K562 (cell line): ENCODE results near the gene HAPSTR1. TPM values are rescaled to one million over a fixed set of nuclear protein-coding genes. Genes with fewer than 3 reads are reported as not detected.

ENCODE experiments used
- ATAC-seq: fragments of 200-7000 bp; cut with Tn5 transposase; 3 replicates; pipeline ENCODE4 v1.9.1; 2020; ENCODE audit warnings: moderate library complexity
- BruUV-seq: library from RNA; stranded (reverse); fragments of 400-500 nt; replicated peaks from 2 replicates; lab custom pipeline; 2021; lab: Mats Ljungman, UMichigan
- CTCF ChIA-PET: fragments of 300-600 bp; formaldehyde crosslinking; extraction: SDS; loops from one replicate; lab custom pipeline; 2021; ENCODE audit warnings: low intra/inter-chr PET ratio; lab: Yijun Ruan, JAX
- POLR2A ChIA-PET: fragments of 300-600, 350-650 bp; sonication (Branson Sonifier 250); formaldehyde crosslinking; extraction: SDS; loops from one replicate; lab custom pipeline; 2021; ENCODE audit warnings: antibody characterized with exemption, inconsistent platforms; lab: Yijun Ruan, JAX
- DNase-seq, 4 experiments: peaks; one replicate each; pipeline versions ENCODE4 v3.0.0 to v3.0.0-alpha.2; 2011 to 2018; ENCODE audit warnings: low spot score in 3 of 4, mixed read lengths in 3 of 4; ENCODE audit errors: extremely low read depth in 1 of 4
- FAIRE-seq: peaks from 2 replicates; lab custom pipeline; 2011; peaks lifted over from hg19 to GRCh38; lab: Jason Lieb, UNC
- H2AFZ ChIP-seq: 2 replicates; pipeline ENCODE4 v1.6.0; 2011; ENCODE audit warnings: low read depth, low read length, control low read depth, inconsistent platforms
- H3K27ac ChIP-seq: fragments of 200-600 bp; 3 replicates; pipeline ENCODE4 v1.8.0; 2011; ENCODE audit warnings: low read depth, mild to moderate bottlenecking, control low read depth, inconsistent platforms, low read length, moderate library complexity, mixed read lengths; ENCODE audit errors: extremely low read depth
- H3K27me3 ChIP-seq, 2 experiments: fragments of 300-600 bp in 1 of 2; 2 replicates in 1 of 2; 3 replicates in 1 of 2; pipeline versions ENCODE4 v1.6.0 to v1.8.0; 2011; ENCODE audit warnings: inconsistent platforms in 2 of 2, low read length in 2 of 2, mild to moderate bottlenecking in 1 of 2, mixed read lengths in 1 of 2, moderate library complexity in 1 of 2; ENCODE audit not compliant: control insufficient read depth in 2 of 2, insufficient read depth in 2 of 2
- H3K36me3 ChIP-seq: fragments of 300-600 bp; 3 replicates; pipeline ENCODE4 v1.8.0; 2011; ENCODE audit warnings: mild to moderate bottlenecking, low read length, inconsistent platforms; ENCODE audit not compliant: control insufficient read depth, insufficient read depth
- H3K4me1 ChIP-seq, 2 experiments: fragments of 200-600 bp in 1 of 2; replicated peaks in 1 of 2; 2 replicates in 1 of 2; 3 replicates in 1 of 2; pipeline versions ENCODE4 v1.5.1 to v1.8.0; 2011; ENCODE audit warnings: inconsistent platforms in 2 of 2, low read length in 2 of 2, mild to moderate bottlenecking in 1 of 2, mixed read lengths in 1 of 2, moderate library complexity in 1 of 2; ENCODE audit not compliant: control insufficient read depth in 2 of 2, insufficient read depth in 2 of 2
- H3K4me2 ChIP-seq: 2 replicates; pipeline ENCODE4 v1.6.1; 2011; ENCODE audit warnings: low read length, control low read depth, inconsistent platforms, mixed read lengths; ENCODE audit not compliant: insufficient read depth
- H3K4me3 ChIP-seq: fragments of 200-600 bp; sonication (generic), shearing (Covaris generic); 2 replicates; pipeline ENCODE4 v1.5.1; 2016; ENCODE audit warnings: control low read depth, inconsistent platforms
- H3K79me2 ChIP-seq: fragments of 200-600 bp; 3 replicates; pipeline ENCODE4 v1.8.0; 2011; ENCODE audit warnings: low read length, inconsistent platforms; ENCODE audit not compliant: control insufficient read depth, insufficient read depth
- H3K9ac ChIP-seq, 2 experiments: 2 replicates each; pipeline versions ENCODE4 v1.6.0 to v1.6.1; 2011; ENCODE audit warnings: low read depth in 2 of 2, low read length in 2 of 2, control low read depth in 1 of 2, inconsistent platforms in 1 of 2, mild to moderate bottlenecking in 1 of 2, mixed read lengths in 1 of 2; ENCODE audit not compliant: insufficient read depth in 1 of 2
- H3K9me1 ChIP-seq: one replicate; pipeline ENCODE4 v1.6.0; 2011; ENCODE audit warnings: inconsistent platforms, mild to moderate bottlenecking, low read length, moderate library complexity; ENCODE audit not compliant: control insufficient read depth, insufficient read depth
- H3K9me3 ChIP-seq: replicated peaks from 2 replicates; pipeline ENCODE4 v1.5.1; 2011; ENCODE audit warnings: low read depth, low read length, inconsistent platforms; ENCODE audit not compliant: control insufficient read depth, insufficient read depth
- H4K20me1 ChIP-seq: replicated peaks from 2 replicates; pipeline ENCODE4 v1.6.1; 2011; ENCODE audit warnings: low read length, inconsistent platforms, mixed read lengths; ENCODE audit not compliant: control insufficient read depth, insufficient read depth
- ATF3 ChIP-seq, 2 experiments: fragments of 450-650 bp in 1 of 2; sonication (generic) in 1 of 2; formaldehyde crosslinking in 1 of 2; IDR thresholded peaks in 1 of 2; conservative IDR thresholded peaks in 1 of 2; 2 replicates each; pipeline versions ENCODE4 v1.6.1 to v1.8.1; 2016 to 2023; ENCODE audit warnings: mild to moderate bottlenecking in 2 of 2, moderate library complexity in 2 of 2, inconsistent platforms in 1 of 2, missing genetic modification reagents in 1 of 2
- CEBPB ChIP-seq: fragments of 450-650 bp; IDR thresholded peaks from 2 replicates; pipeline ENCODE4 v1.6.1; 2016; ENCODE audit warnings: missing genetic modification characterization, missing compliant biosample characterization
- FIP1L1 ChIP-seq: fragments of 200-400 bp; formaldehyde crosslinking; IDR thresholded peaks from 2 replicates; pipeline ENCODE4 v1.6.1; 2018; ENCODE audit warnings: mild to moderate bottlenecking, low read depth, low read length; ENCODE audit not compliant: poor library complexity, severe bottlenecking
- KLF6 ChIP-seq: fragments of 250-450 bp; sonication (Bioruptor Pico); IDR thresholded peaks from 2 replicates; pipeline ENCODE4 v1.4.0; 2020; ENCODE audit warnings: mild to moderate bottlenecking, moderate library complexity, borderline replicate concordance
- MCM3 ChIP-seq: fragments of 450-650 bp; IDR thresholded peaks from 2 replicates; pipeline ENCODE4 v1.6.1; 2016
- MEIS2 ChIP-seq: fragments of 450-650 bp; IDR thresholded peaks from 2 replicates; pipeline ENCODE4 v1.6.1; 2014; ENCODE audit warnings: mild to moderate bottlenecking; ENCODE audit not compliant: partially characterized antibody
- NRF1 ChIP-seq, 2 experiments: fragments of 450-650 bp; IDR thresholded peaks in 1 of 2; conservative IDR thresholded peaks in 1 of 2; 2 replicates each; pipeline ENCODE4 v1.6.1; 2014; ENCODE audit warnings: mild to moderate bottlenecking in 2 of 2
- POLR2AphosphoS2 ChIP-seq: IDR thresholded peaks from 2 replicates; pipeline ENCODE4 v1.6.1; 2012; ENCODE audit warnings: low read length, improper control_type of control experiment
- SLC30A9 ChIP-seq: fragments of 250-450 bp; sonication (Bioruptor Pico); IDR thresholded peaks from 2 replicates; pipeline ENCODE4 v1.8.0; 2022; ENCODE audit warnings: mild to moderate bottlenecking, moderate library complexity
- TAF7 ChIP-seq: fragments of 450-650 bp; IDR thresholded peaks from 2 replicates; pipeline ENCODE4 v1.6.1; 2016; ENCODE audit warnings: missing genetic modification characterization, missing compliant biosample characterization
- TAF9B ChIP-seq: fragments of 450-650 bp; IDR thresholded peaks from 2 replicates; pipeline ENCODE4 v1.6.1; 2018; ENCODE audit warnings: mild to moderate bottlenecking; ENCODE audit not compliant: partially characterized antibody
- TEAD1 ChIP-seq, 2 experiments: fragments of 450-650 bp in 1 of 2; sonication (generic) in 1 of 2; formaldehyde crosslinking; IDR thresholded peaks; 2 replicates each; pipeline versions ENCODE4 v1.4.0 to v1.8.0; 2020 to 2022; ENCODE audit warnings: mild to moderate bottlenecking in 2 of 2, missing genetic modification reagents in 1 of 2
- USF2 ChIP-seq: sonication (generic); formaldehyde crosslinking; IDR thresholded peaks from 2 replicates; pipeline ENCODE4 v1.5.0; 2020; ENCODE audit warnings: missing genetic modification reagents
- ZNF507 ChIP-seq: conservative IDR thresholded peaks from 2 replicates; pipeline ENCODE4 v1.6.1; 2017; ENCODE audit warnings: missing genetic modification characterization, missing compliant biosample characterization
- WGBS: fragments of 100-300 bp; shearing (Covaris generic); methylation state at CpG from one replicate; pipeline ENCODE4 v1.1.6; 2016; ENCODE audit warnings: low coverage, mixed read lengths; ENCODE audit not compliant: insufficient coverage; ENCODE audit errors: missing lambda C conversion rate; 5-methylcytosine and 5-hydroxymethylcytosine counted together
- in situ Hi-C: fragments of 300-500 bp; cut with MboI; formaldehyde crosslinking; loops from 4 replicates; pipeline ENCODE4 v1.15.0; 2018; ENCODE audit warnings: inconsistent platforms, mixed read lengths
- intact Hi-C: fragments of 100-400 bp; cut with micrococcal nuclease; formaldehyde crosslinking; loops from 2 replicates; pipeline ENCODE4 v1.14.2; 2022
- polyA plus RNA-seq, 8 experiments: library from polyadenylated mRNA; depleted of rRNA in 4 of 8; stranded (reverse) in 5 of 8; unstranded in 3 of 8; fragments of >200 nt; fragmentation: Nextera tagmentation in 2 of 8; fragmentation: Illumina TruSeq in 1 of 8; extraction: Ambion mirVana in 2 of 8; extraction: Trizol in 1 of 8; gene quantifications; 2 replicates each; pipeline versions ENCODE4 v1.2.1 to v1.2.3, GENCODE V29; 2011 to 2014; ENCODE audit warnings: inconsistent platforms in 1 of 8, missing spikeins in 1 of 8
- total RNA-seq, 7 experiments: library from RNA; depleted of rRNA in 6 of 7; stranded (reverse); fragments of >200 nt in 6 of 7; fragmentation: Illumina TruSeq in 2 of 7; extraction: Trizol in 2 of 7; gene quantifications; 2 replicates each; pipeline versions ENCODE4 v1.2.1 to v1.2.3, GENCODE V29; 2011 to 2021; ENCODE audit warnings: low replicate concordance in 1 of 7
- TF ChIP-seq, protein P1 (sequence below): fragments of 250-450 bp; sonication (Bioruptor Pico); IDR thresholded peaks from 2 replicates; pipeline ENCODE4 v1.4.0; 2020; ENCODE audit warnings: mild to moderate bottlenecking, moderate library complexity

Gene HAPSTR1
- total and polyA plus RNA-seq, 9 of the 15 experiments (the other 6 are each of a cell fraction or from before 2014, with no cell fraction given): 10.8 to 67.9 (median 36.5) TPM

- ChIA-PET POLR2A (interaction anchor here (0.6 kb wide), 1 partner anchor 12 kb away, joined by 3 read pairs; no protein-coding TSS in a partner anchor), CTCF (no interaction called here)
- no peak for DNase-seq
- no TSS peak for BruUV-seq
- no peak for TF ChIP-seq SLC30A9
- peak; percentile 65 for TF ChIP-seq ATF3 (IDR thresholded peaks at IDR 0.05)
- TF ChIP-seq ATF3 (CRISPR knock-in tag; conservative IDR thresholded peaks at IDR 0.05): no peak
- TF ChIP-seq FIP1L1: no peak
- no peak for TF ChIP-seq TEAD1 (CRISPR knock-in tag; IDR thresholded peaks at IDR 0.05)
- peak; percentile 51; the same call in 1 of the 2 replicates for TF ChIP-seq POLR2AphosphoS2
- TF ChIP-seq CEBPB (tag): peak; percentile 13; the same call in 1 of the 2 replicates
- TF ChIP-seq TAF9B: no peak
- TF ChIP-seq NRF1 (conservative IDR thresholded peaks at IDR 0.05 in 1 of 2, IDR thresholded peaks at IDR 0.05 in 1 of 2): no peak
- TF ChIP-seq KLF6: no peak
- TF ChIP-seq, protein P1, sequence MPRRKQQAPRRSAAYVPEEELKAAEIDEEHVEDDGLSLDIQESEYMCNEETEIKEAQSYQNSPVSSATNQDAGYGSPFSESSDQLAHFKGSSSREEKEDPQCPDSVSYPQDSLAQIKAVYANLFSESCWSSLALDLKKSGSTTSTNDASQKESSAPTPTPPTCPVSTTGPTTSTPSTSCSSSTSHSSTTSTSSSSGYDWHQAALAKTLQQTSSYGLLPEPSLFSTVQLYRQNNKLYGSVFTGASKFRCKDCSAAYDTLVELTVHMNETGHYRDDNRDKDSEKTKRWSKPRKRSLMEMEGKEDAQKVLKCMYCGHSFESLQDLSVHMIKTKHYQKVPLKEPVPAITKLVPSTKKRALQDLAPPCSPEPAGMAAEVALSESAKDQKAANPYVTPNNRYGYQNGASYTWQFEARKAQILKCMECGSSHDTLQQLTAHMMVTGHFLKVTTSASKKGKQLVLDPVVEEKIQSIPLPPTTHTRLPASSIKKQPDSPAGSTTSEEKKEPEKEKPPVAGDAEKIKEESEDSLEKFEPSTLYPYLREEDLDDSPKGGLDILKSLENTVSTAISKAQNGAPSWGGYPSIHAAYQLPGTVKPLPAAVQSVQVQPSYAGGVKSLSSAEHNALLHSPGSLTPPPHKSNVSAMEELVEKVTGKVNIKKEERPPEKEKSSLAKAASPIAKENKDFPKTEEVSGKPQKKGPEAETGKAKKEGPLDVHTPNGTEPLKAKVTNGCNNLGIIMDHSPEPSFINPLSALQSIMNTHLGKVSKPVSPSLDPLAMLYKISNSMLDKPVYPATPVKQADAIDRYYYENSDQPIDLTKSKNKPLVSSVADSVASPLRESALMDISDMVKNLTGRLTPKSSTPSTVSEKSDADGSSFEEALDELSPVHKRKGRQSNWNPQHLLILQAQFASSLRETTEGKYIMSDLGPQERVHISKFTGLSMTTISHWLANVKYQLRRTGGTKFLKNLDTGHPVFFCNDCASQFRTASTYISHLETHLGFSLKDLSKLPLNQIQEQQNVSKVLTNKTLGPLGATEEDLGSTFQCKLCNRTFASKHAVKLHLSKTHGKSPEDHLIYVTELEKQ (CRISPR knock-in tag): no peak
- no peak for TF ChIP-seq MEIS2
- TF ChIP-seq MCM3: no peak
- no peak for TF ChIP-seq TAF7
- TF ChIP-seq ZNF507 (tag): no peak
- TF ChIP-seq USF2 (CRISPR knock-in tag): no peak
- Histone ChIP-seq H4K20me1 (no peaks in the 10 kb centered on the region), H3K9me3 (no peaks in the 10 kb centered on the region), H3K36me3 (peaks cover 41% of the 10 kb centered on the region; the same call in 2 of the 3 replicates), H2AFZ (no peak overlapping the region), H3K9ac (no peak overlapping the region), H3K27me3 (no peaks in the 10 kb centered on the region), H3K27ac (no peak overlapping the region; the same call in 2 of the 3 replicates), H3K9me1 (no peaks in the 10 kb centered on the region), H3K4me1 (peaks cover 0 to 5% of the 10 kb centered on the region in 2 experiments; a peak in 3 of 5 replicates), H3K79me2 (peaks cover 38% of the 10 kb centered on the region), H3K4me3 (no peak overlapping the region), H3K4me2 (no peak overlapping the region)
- intact Hi-C loops (no loop called here), in situ Hi-C loops (no loop called here)
- ATAC-seq: peak; percentile 25; the same call in 2 of the 3 replicates
- 72% methylated on average over 4 of the region's 4 CpGs for WGBS
- FAIRE-seq: no peak
These were observed 30.1 kb upstream of the HAPSTR1 start for GRCh38 chr16:9061358-9061813.
